Uterus (tissue), 2 donors: ENCODE data around the gene PEA15.

Source experiments
- CTCF ChIP-seq, 4 experiments: fragments of 200-600 bp in 2 of 4; fragments of 450-650 bp in 2 of 4; sonication (generic) in 2 of 4; IDR thresholded peaks; one replicate each; pipeline ENCODE4 v1.5.1; 2016 to 2019; ENCODE audit warnings: antibody characterized with exemption in 4 of 4, mild to moderate bottlenecking in 2 of 4, moderate library complexity in 1 of 4
- POLR2A ChIP-seq, 2 donors: fragments of 450-650 bp; IDR thresholded peaks; one replicate each; pipeline ENCODE4 v1.6.1; 2016; ENCODE audit warnings: antibody characterized with exemption in 2 of 2, mild to moderate bottlenecking in 1 of 2, moderate library complexity in 1 of 2

- TF ChIP-seq CTCF (IDR thresholded peaks at IDR 0.05) (no peak), POLR2A (IDR thresholded peaks at IDR 0.05) (no peak)
Observed at GRCh38 chr1:160194737-160195059, 10.5 kb upstream of the PEA15 start.
